ENCODE results near the gene C1QB. TPM values are rescaled to one million over a fixed set of nuclear protein-coding genes. Genes with fewer than 3 reads are reported as not detected.

C1QB gene
- total and polyA plus RNA-seq, 2 of the 8 experiments (the other 6 are each of a cell fraction or from before 2014, with no cell fraction given): not detected

- TF ChIP-seq GTF2F1 (IDR thresholded peaks at IDR 0.05; ENCODE audit: borderline replicate concordance, low read depth, low read length): no peak
- no peak for TF ChIP-seq SP4 (IDR thresholded peaks at IDR 0.05; ENCODE audit: low read length)
- TF ChIP-seq CEBPB (IDR thresholded peaks at IDR 0.05; ENCODE audit: low read depth, low read length): no peak
- TF ChIP-seq RAD21 (IDR thresholded peaks at IDR 0.05 in 1 of 2, conservative IDR thresholded peaks at IDR 0.05 in 1 of 2; ENCODE audit: low read depth in 2 of 2, low read length in 2 of 2): no peak
- TF ChIP-seq SAP30 (IDR thresholded peaks at IDR 0.05; ENCODE audit: insufficient read depth, insufficient replicate concordance, low read length): no peak
- no peak for TF ChIP-seq TBP (IDR thresholded peaks at IDR 0.05; ENCODE audit: low read depth, low read length)
- TF ChIP-seq NRF1 (IDR thresholded peaks at IDR 0.05; ENCODE audit: low read depth, low read length): no peak
- TF ChIP-seq, protein P1, sequence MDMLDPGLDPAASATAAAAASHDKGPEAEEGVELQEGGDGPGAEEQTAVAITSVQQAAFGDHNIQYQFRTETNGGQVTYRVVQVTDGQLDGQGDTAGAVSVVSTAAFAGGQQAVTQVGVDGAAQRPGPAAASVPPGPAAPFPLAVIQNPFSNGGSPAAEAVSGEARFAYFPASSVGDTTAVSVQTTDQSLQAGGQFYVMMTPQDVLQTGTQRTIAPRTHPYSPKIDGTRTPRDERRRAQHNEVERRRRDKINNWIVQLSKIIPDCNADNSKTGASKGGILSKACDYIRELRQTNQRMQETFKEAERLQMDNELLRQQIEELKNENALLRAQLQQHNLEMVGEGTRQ (IDR thresholded peaks at IDR 0.05; ENCODE audit: low read length): no peak
These were observed 27.7 kb downstream of the C1QB start (continued) for GRCh38 chr1:22680726-22681125.
